GM10847 (cell line): ENCODE data around the gene IL1R2.

Experiments
- POLR2A ChIP-seq: IDR thresholded peaks from 2 replicates; pipeline ENCODE4 v1.6.1; 2011; ENCODE audit not compliant: insufficient read length; ENCODE audit errors: extremely low read depth

The IL1R2 gene

DNA sequence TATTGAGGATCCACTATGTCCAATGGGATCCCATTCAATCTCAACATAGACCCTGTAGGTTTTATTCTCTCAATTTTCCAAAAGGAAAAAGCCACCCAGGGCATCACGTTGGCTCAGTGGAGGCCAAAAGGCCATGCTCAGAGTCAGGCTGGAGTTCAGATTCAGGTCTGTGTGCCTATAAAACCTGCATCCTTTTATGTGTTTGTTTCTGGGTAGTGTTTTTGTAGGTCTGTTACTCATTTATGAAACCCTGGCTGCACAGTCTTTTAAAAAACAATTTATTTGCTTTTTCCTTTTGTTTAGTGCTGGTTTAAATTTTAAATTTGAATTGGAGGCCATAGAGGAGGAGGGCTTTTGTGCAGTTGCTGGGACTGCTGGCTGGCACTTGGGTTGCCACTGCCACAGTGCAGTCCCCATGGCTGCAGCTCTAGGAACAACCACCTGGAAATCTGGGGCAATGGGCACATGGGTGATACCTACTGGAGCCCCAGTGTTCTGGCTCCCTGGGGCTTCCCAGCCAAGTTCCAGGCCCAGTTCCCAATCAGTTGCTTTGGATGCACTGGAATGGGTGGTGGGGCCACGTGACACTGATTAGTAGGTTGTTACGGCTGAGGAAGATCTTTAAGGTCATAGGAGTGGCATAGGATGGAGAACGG lies 31.3 kb downstream of the IL1R2 start:
- TF ChIP-seq POLR2A, result no peak

DNA sequence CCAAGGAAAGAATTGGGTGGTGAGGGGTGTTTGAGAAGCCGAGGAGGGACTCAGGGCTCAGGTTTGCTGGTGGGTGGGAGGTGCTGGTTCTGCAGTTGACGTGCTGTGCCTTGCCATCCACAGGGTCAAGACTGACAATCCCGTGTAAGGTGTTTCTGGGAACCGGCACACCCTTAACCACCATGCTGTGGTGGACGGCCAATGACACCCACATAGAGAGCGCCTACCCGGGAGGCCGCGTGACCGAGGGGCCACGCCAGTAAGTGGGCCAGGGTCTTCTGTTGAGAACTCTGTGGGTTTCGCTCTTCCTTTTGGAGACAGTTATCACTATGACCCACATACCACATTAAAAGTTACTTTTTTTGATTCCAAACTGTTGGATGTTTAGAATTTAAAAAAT lies 32.6 kb downstream of the IL1R2 start:
- no peak for TF ChIP-seq POLR2A

GRCh38 chr2:102025016-102025501 lies 33.3 kb downstream of the IL1R2 start:
- no peak for TF ChIP-seq POLR2A

DNA sequence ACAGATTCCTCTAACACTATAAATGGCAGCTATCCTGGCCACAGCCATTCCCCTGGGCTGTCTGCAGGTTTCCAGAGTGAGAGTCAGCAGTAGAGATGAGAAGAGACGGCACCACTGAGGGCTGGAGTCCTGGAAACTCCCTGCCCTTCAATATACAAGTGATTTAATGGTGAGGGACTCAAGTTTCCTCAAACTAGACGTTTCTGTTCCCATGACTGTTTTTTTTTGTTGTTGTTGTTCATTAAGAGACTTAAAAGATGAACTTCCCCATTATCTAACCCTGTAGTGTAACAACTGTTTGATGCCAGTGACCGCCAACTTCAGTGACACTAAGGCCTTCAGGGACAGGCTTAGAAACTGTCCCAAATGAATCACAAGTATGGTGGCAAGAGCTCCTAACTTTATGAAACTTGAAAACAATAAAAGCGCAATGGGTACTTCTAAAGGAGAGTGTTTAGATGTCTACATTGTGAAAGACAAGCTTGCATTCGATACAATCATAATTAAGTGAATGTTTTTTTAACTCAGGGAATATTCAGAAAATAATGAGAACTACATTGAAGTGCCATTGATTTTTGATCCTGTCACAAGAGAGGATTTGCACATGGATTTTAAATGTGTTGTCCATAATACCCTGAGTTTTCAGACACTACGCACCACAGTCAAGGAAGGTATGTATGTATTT lies 34.0 kb downstream of the IL1R2 start:
- TF ChIP-seq POLR2A, result no peak

DNA sequence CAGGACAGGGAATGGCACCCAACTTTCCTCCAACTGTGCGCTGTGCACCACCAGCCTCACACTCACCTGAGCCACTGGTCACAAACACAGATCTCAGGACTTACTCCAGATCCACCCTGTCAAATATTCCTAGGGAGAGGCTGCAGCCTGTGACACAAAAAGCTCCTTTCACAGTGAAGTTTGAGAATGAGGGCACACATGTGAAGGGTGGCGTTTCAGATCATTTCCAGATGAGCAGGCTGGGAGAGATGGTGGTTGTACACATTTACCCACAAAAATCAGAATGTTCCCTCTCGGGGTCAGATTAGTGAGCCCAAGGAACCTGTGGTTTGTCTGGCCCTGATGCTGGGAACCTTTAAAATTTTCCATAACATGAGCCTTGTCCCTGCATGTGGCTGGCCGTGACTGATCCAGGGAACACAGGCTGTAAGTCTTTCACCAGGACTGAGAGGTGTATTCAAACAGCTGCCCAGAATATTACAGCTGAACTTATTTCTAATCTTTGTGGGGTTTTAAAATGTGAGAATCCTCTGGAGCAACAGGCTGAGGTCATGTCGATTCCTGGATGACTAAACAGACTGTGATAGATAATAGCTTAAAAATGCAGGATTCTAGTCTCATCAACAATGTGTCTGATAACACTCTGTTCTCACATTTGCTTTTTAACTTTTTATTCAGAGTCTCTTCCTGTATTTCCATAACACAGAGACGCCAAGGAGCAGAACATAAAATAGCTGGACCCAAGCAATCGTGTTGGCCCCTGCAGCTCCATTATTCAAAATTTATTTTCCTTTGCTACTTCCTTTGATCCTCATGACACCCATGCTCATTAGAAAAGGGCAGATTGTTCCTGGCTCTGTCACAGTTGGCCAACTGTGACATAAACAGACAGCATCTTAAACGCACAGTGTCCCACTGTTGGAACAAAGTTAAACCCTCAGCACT lies 35.5 kb downstream of the IL1R2 start:
- no peak for TF ChIP-seq POLR2A

DNA sequence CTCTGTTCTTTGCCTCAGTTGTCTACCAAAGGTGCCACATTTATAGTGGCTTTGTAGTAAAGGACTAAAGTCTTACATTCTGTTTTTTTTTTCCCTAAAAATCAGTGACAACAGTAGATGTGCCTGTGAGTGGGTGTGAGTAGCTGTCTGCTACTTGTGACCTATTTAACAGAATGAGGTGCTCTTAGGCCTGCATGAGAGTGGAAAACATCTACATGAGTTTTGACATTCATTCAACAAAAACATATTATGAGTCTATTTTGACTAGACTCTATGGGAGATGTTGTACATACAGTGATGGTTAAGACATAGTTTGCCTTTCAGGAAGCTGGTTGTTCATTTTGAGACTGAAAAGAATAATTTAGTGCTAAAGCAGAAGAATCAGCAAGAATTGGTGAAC lies 36.7 kb downstream of the IL1R2 start:
- TF ChIP-seq POLR2A, result no peak

GRCh38 chr2:102029405-102029804 lies 37.6 kb downstream of the IL1R2 start:
- no peak for TF ChIP-seq POLR2A

- TF ChIP-seq POLR2A, result no peak
Measured at GRCh38 chr2:102029952-102030351, 38.2 kb downstream of the IL1R2 start.

DNA sequence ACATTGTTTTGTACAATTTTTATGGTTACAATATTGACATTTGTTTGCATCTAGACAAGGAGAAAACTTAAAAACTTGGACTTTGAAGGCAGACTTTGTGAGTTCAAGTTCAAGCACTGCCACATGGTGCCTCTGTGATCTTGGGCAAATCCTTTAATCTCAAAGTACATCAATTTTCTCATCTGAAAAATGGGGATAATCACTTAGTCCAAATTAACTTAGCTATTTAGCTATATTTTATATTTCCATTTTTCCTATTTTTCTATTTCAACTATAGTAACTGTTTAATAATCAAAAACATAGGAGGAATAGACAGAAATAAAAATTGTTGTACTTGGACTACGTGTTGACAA lies 38.7 kb downstream of the IL1R2 start:
- TF ChIP-seq POLR2A, result no peak

DNA sequence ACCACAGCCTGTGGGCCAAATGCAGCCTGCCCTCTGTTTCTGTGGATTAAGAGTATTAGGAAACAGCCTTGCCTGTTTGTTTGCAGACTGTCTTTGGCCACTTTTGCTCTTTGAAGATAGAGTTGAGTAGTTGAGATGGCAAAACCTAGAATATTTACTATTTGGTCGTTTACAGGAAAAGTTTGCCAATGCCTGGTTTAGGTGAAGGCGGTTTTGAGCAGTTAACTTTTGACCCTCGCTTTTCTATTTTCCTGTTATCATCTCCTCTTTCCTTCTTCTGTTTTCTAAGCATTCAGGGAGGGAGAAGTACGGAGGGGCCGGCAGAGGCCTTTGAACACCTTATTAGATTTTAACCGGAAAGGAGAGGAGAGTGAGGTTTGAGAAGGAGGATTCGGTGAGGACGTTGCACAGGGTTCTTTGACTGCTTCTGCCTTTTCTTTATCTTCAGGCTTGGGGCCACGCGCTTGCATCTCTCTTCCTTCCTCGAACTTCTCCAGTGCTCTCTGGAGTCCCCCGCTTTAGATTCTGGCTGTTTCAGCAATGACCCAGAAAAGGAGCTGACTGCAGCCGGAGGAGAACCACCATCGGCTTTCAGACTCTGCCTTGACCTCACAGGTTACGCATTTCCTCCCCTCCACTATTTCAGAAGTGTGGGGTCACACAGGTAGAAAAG lies 39.2 kb downstream of the IL1R2 start:
- TF ChIP-seq POLR2A, result no peak

GRCh38 chr2:102032368-102033030 lies 40.7 kb downstream of the IL1R2 start:
- TF ChIP-seq POLR2A, result no peak

GRCh38 chr2:102033031-102033749 lies 41.4 kb downstream of the IL1R2 start:
- no peak for TF ChIP-seq POLR2A

DNA sequence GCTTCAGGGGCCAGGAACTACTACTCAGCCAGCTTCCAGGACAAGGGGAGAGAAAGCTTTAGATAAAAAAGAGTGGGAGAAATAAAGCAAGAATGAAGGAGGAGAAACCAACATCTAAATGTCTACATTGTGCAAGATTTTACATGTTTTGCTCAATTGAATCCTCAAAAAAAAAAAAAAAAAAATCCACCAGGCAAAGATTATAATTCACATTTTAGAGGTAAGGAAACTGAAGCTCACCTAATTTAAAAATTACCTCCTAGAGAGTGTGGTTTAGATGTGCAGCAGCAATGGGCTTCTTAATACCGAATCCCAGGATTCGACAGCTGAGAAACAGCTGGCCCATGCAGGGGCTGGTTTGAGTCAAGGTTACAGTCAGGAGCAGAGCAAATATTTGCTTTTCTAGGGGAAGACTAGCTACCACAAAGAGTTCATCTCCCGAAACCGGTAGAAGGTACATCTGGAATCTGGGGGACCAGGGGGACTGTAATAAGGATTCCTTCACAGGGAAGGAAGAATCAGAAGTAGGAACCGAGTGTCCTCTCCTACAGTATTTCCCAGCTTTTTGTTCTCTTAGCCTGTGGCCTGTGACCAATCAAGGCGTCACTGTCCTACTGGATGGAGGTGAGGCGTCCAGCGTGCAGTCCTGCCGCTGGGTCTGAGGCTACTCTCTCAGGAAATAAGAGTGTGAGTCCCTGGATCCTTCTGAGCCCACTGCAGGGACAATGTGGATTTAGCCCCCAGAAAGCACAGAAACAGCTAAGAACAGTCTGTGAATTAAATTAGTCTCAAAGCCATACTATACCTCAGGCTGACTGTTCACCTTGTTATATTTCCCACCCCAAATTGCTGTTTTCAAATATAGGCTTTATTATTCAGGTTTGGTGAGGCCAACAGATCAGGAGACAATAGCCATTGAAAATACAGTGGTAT lies 42.3 kb downstream of the IL1R2 start:
- no peak for TF ChIP-seq POLR2A
